Hepatocyte (in vitro differentiated cells): ENCODE results near the gene FPGS. TPM values are rescaled to one million over a fixed set of nuclear protein-coding genes. Genes with fewer than 3 reads are reported as not detected.
A peak's percentile ranks its signal among the peaks of the same experiment; 100 is the strongest.
"Not testable (repeated sequence)": the region's sequence is repeated elsewhere in the genome, so short reads cannot be mapped to it uniquely, and the experiment has no call there.

ENCODE experiments used
- DNase-seq: peaks from one replicate; pipeline ENCODE4 v3.0.0-alpha.2; 2016; ENCODE audit warnings: low spot score
- H2AFZ ChIP-seq: fragments of 200-600 bp; sonication (generic); 2 replicates; pipeline ENCODE4 v1.6.0; 2016; ENCODE audit warnings: antibody characterized with exemption, mild to moderate bottlenecking
- H3K27ac ChIP-seq: fragments of 200-600 bp; sonication (generic); 2 replicates; pipeline ENCODE4 v1.5.1; 2016; ENCODE audit warnings: mild to moderate bottlenecking
- H3K27me3 ChIP-seq: fragments of 200-600 bp; sonication (generic); 2 replicates; pipeline ENCODE4 v1.6.1; 2016
- H3K36me3 ChIP-seq: fragments of 200-600 bp; sonication (generic); replicated peaks from 2 replicates; pipeline ENCODE4 v1.5.1; 2016; ENCODE audit warnings: low read depth; ENCODE audit not compliant: insufficient read depth
- H3K4me1 ChIP-seq: fragments of 200-600 bp; sonication (generic); 2 replicates; pipeline ENCODE4 v1.5.1; 2016; ENCODE audit warnings: mild to moderate bottlenecking, moderate library complexity; ENCODE audit not compliant: insufficient read depth
- H3K4me2 ChIP-seq: fragments of 200-600 bp; sonication (generic); 2 replicates; pipeline ENCODE4 v1.6.0; 2016
- H3K4me3 ChIP-seq: fragments of 200-600 bp; sonication (generic); 2 replicates; pipeline ENCODE4 v1.5.1; 2016; ENCODE audit warnings: mild to moderate bottlenecking
- H3K79me2 ChIP-seq: fragments of 200-600 bp; sonication (generic); 2 replicates; pipeline ENCODE4 v1.6.0; 2017; ENCODE audit warnings: mild to moderate bottlenecking
- H3K9me2 ChIP-seq: fragments of 200-600 bp; sonication (generic); replicated peaks from 2 replicates; pipeline ENCODE4 v1.6.0; 2017; ENCODE audit warnings: mild to moderate bottlenecking; ENCODE audit not compliant: insufficient read depth
- H3K9me3 ChIP-seq: fragments of 200-600 bp; sonication (generic); 2 replicates; pipeline ENCODE4 v1.5.1; 2016; ENCODE audit warnings: low read depth, mild to moderate bottlenecking
- H4K20me1 ChIP-seq: fragments of 200-600 bp; sonication (generic); 2 replicates; pipeline ENCODE4 v1.6.0; 2016; ENCODE audit warnings: mild to moderate bottlenecking; ENCODE audit not compliant: insufficient read depth, poor library complexity, severe bottlenecking
- CTCF ChIP-seq: fragments of 200-600 bp; sonication (generic); IDR thresholded peaks from 2 replicates; pipeline ENCODE4 v1.5.1; 2016; ENCODE audit warnings: antibody characterized with exemption, mild to moderate bottlenecking; ENCODE audit not compliant: poor library complexity
- EZH2 ChIP-seq: fragments of 200-600 bp; sonication (generic); IDR thresholded peaks from 2 replicates; pipeline ENCODE4 v1.6.1; 2016; ENCODE audit warnings: antibody characterized with exemption, mild to moderate bottlenecking, borderline replicate concordance
- EZH2phosphoT487 ChIP-seq: fragments of 200-600 bp; sonication (generic); IDR thresholded peaks from one replicate; pipeline ENCODE4 v1.6.1; 2018; ENCODE audit warnings: antibody characterized with exemption, mild to moderate bottlenecking, low read depth, moderate library complexity; ENCODE audit not compliant: unreplicated experiment, severe bottlenecking
- WGBS: methylation state at CpG from one replicate; pipeline ENCODE4 v1.1.6; 2016; ENCODE audit warnings: low lambda C conversion rate; ENCODE audit errors: missing lambda C conversion rate; 5-methylcytosine and 5-hydroxymethylcytosine counted together
- polyA plus RNA-seq: library from polyadenylated mRNA; unstranded; fragments of >200 nt; fragmentation: Nextera tagmentation; extraction: Ambion mirVana; gene quantifications from 2 replicates; pipeline ENCODE4 v1.2.1, GENCODE V29; 2016
- total RNA-seq: library from RNA; depleted of rRNA; stranded (reverse); fragments of >200 nt; gene quantifications from 2 replicates; pipeline ENCODE4 v1.2.3, GENCODE V29; 2014

FPGS gene
- total and polyA plus RNA-seq, 2 experiments from 2014 or later: 27.4 to 48.5 TPM

- peaks cover 15% of the 10 kb centered on the region for H3K4me1 ChIP-seq
- H3K27ac ChIP-seq: peak overlapping the region; percentile 80
- H3K4me2 ChIP-seq: no peak overlapping the region
- H3K36me3 ChIP-seq: no peaks in the 10 kb centered on the region
- no peaks in the 10 kb centered on the region for H3K9me3 ChIP-seq
- no peaks in the 10 kb centered on the region for H3K79me2 ChIP-seq
- 70% methylated on average over 9 of the region's 17 CpGs for WGBS
- TF ChIP-seq CTCF (no peak), EZH2phosphoT487 (no peak), EZH2 (no peak)
- no peak overlapping the region for H3K4me3 ChIP-seq
- H3K9me2 ChIP-seq: no peaks in the 10 kb centered on the region
- H4K20me1 ChIP-seq: no peaks in the 10 kb centered on the region
- H2AFZ ChIP-seq: no peak overlapping the region
- DNase-seq: peak; percentile 42
- H3K27me3 ChIP-seq: no peaks in the 10 kb centered on the region
These were observed 33.4 kb downstream of the FPGS start for GRCh38 chr9:127835991-127836516.

- H3K4me1 ChIP-seq: peaks cover 15% of the 10 kb centered on the region
- not testable (repeated sequence) for H3K79me2 ChIP-seq, H3K27me3 ChIP-seq, H3K4me2 ChIP-seq, H3K36me3 ChIP-seq, H4K20me1 ChIP-seq, H3K9me2 ChIP-seq, H3K4me3 ChIP-seq, H2AFZ ChIP-seq, H3K9me3 ChIP-seq, DNase-seq
- 88% methylated on average over 3 of the region's 3 CpGs for WGBS
- H3K27ac ChIP-seq: peak overlapping the region; percentile 80
These were observed 33.9 kb downstream of the FPGS start for GRCh38 chr9:127836561-127836960.

GRCh38 chr9:127837346-127837745, 34.7 kb downstream of the FPGS start:
- Histone ChIP-seq H3K4me1 (peaks cover 15% of the 10 kb centered on the region), H3K9me3 (no peaks in the 10 kb centered on the region), H3K27ac (peak overlapping the region; percentile 80), H3K4me2 (no peak overlapping the region), H3K79me2 (no peaks in the 10 kb centered on the region), H2AFZ (no peak overlapping the region), H3K36me3 (no peaks in the 10 kb centered on the region), H3K27me3 (no peaks in the 10 kb centered on the region), H4K20me1 (no peaks in the 10 kb centered on the region), H3K9me2 (no peaks in the 10 kb centered on the region), H3K4me3 (no peak overlapping the region)
- WGBS: 71% methylated on average over 4 of the region's 4 CpGs
- TF ChIP-seq EZH2 (no peak), EZH2phosphoT487 (no peak), CTCF (no peak)
- no peak for DNase-seq

- no peaks in the 10 kb centered on the region for H3K9me3 ChIP-seq
- no peak overlapping the region for H2AFZ ChIP-seq
- H3K9me2 ChIP-seq: no peaks in the 10 kb centered on the region
- H3K4me3 ChIP-seq: no peak overlapping the region
- H3K4me2 ChIP-seq: no peak overlapping the region
- no peaks in the 10 kb centered on the region for H3K27me3 ChIP-seq
- H3K4me1 ChIP-seq: peaks cover 15% of the 10 kb centered on the region
- no peak for TF ChIP-seq EZH2
- TF ChIP-seq CTCF: no peak
- TF ChIP-seq EZH2phosphoT487: no peak
- 49% methylated on average over 16 of the region's 18 CpGs for WGBS
- peak overlapping the region; percentile 69 for H3K27ac ChIP-seq
- peak; percentile 39 for DNase-seq
- no peaks in the 10 kb centered on the region for H4K20me1 ChIP-seq
- H3K36me3 ChIP-seq: no peaks in the 10 kb centered on the region
- no peaks in the 10 kb centered on the region for H3K79me2 ChIP-seq
These were observed 35.8 kb downstream of the FPGS start for GRCh38 chr9:127838375-127839078.
